GM21723 (cell line): ENCODE measurements around the gene UVRAG.

Experiments used
- ATAC-seq: cut with Tn5 transposase; IDR thresholded peaks from one replicate; pipeline ENCODE4 v1.9.1; 2021; ENCODE audit warnings: mild to moderate bottlenecking, moderate library complexity; ENCODE audit not compliant: unreplicated experiment

Gene UVRAG

DNA sequence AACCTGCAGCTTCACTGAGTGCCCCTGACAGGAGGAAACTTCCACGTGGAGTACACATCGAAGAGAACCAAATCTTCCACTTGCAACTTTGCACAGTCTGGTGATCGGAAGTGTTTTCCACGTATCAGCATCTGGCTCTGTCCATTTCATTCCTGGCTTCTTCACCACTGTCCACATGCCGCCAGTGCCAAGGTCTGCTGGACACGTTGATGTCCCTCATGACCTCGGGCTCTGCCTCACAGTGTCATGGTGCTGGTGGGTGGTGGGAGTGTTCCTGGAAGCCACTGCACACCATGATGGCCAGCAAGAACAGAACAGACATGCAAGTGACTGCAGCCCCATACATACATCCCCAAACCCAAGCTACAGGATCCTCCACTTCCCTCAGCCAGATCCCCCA is 342.9 kb downstream of the UVRAG start:
- no peak for ATAC-seq

DNA sequence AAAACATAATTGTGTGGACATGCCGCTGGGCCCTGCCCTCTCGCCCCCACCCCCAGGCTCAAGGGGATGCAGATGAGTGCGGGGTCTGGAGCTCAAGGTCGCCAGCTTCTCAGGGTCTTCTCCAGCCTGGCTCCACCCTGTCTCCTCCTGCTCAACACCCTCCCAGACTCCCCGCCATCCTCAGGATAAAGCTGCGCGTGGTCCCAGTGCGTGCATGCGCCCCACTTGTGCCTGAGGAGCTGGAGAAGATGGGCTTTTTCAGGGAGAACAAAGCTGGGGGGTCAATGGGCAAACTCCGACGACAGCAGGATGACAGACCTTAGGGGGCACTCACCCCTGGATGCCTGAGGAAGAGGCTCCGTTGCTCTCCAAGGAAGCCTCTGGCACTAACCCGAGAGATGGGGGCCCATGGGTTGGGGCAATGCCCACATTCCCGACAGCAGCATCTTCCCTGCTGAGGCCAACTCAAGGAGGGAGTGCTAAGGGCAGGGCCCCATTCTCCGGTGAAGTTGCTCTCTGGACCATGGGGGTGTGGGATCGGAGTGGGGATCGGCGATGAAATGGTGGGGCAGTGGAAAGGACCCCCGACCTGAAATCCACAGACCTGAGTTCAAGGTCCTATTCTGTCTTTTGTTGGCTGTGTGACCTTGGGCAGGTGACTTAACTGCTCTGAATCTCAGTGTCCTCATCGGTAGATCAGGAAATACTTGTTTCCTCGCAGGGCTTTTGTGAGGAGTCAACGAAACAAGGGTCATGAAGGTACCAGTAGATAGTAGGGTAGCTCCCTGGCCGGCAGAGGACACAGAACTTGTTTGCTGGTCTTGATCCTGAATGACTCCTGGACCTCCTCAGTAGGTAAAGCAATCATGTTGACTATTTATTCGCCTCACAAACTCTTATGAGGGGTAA is 343.6 kb downstream of the UVRAG start:
- ATAC-seq: no peak

DNA sequence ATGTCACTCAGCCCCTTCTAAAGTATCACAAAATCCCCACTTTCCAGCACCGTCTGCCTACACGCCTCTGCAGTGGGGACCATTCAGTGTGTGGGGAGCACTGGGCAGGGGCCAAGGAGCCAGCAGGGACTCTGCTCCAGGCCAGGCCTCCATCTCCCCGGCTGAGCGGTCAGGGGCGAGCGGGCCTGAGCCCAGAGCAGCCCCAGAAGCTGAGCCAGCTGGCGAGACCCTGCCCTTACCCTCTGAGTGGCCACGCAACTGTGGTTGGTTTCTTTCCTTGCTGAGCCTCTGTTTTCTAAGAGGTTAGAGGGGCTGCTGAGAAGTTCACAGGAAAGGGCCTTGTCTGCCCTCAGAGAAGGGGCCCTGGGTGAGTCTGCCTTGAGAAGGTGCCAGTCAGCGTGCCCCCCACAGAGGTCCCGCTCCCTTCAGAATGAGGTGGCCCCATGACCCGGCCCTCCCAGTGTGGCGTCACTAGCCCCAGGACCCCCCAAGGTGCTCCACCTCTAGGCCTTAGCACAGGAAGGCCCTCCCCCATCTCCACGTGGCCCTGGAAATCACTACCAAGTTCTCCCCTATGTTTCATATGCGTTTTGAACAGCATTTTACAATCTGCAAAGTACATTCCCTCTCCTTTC is 344.4 kb downstream of the UVRAG start:
- ATAC-seq: no peak

DNA sequence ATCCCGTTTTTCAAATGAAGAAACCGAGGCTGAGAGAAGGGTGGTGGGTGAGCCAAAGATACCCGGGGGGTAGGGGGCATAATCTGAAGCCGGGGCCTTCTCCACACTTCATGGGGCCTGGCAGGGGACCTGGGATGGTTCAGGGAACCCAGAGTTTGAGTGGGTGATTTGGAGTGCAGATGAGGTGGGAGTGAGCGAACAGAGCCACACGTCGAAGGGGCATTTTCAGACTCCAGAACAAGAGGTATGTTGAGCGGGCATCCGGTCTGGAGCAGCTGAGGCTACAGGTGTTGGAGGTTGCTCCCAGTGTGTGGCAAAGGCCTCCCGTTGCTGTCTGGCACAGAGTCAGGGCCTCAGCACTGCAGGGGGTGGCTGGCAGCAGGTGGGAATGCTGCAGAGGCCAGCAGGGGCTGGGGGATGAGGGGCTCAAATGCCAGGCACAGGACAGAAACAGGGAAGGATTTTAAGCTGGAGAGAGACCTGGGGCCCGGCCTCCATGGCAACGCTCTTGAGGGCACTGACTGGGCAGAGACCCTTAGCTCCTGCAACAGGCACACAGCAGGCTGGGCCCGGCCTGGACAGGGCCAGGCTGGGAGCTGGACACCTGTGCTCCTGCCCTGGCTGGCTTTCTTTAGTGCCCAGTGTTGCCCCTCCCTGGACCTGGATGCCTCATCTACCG is 345.1 kb downstream of the UVRAG start:
- no peak for ATAC-seq

DNA sequence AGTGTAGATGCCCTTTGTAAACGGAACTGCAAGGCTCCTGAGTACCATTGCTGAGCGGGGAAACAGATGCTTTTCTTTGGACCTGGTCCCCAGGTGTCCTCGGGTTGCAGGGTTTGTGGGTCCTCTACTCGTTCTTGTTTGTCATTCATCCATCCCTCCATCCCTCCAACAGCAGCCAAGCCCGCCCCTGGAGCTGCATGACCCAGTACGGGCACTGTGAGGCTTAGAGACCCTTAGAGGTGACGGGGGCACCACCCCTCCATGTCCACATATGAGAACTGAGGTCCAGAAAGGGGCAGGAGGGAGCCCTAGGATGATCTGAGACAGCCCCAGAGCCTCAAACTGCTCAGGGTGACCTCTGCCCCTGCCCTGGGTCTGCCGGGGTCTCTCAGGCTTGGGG is 345.8 kb downstream of the UVRAG start:
- no peak for ATAC-seq

DNA sequence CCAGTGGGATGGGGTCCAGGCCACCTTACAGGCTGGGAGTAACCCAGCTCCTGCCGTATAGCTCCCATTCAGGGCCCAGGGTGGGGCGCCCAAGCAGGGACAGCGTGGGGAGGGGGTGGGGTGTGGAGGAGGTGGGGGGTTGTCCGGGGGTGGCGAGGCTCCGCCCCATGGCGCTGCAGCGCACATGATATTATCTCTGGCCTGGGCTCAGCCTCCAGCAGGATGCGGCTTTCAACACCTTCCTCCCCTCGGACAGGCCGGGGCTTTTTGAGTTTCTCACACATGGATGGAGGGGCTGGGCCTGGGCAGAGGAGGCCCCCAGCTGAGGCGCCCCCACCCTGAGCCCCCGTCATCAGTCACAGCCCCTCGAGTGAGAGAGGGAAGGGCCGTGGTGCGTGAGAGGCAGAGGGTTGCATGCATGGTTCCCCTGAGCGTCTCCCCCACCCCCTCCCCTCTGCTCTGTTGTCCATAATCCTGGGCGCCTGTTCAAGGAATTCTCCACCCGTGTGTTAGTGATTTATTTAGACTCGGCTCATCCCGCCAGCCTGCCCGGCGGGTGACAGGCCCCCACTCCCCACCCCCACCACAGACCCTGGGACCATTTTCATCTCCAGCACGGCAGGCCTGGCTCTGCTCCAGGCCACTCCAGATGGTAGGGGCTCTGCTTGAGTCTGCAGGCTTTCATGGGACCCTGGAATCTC is 346.4 kb downstream of the UVRAG start:
- no peak for ATAC-seq

DNA sequence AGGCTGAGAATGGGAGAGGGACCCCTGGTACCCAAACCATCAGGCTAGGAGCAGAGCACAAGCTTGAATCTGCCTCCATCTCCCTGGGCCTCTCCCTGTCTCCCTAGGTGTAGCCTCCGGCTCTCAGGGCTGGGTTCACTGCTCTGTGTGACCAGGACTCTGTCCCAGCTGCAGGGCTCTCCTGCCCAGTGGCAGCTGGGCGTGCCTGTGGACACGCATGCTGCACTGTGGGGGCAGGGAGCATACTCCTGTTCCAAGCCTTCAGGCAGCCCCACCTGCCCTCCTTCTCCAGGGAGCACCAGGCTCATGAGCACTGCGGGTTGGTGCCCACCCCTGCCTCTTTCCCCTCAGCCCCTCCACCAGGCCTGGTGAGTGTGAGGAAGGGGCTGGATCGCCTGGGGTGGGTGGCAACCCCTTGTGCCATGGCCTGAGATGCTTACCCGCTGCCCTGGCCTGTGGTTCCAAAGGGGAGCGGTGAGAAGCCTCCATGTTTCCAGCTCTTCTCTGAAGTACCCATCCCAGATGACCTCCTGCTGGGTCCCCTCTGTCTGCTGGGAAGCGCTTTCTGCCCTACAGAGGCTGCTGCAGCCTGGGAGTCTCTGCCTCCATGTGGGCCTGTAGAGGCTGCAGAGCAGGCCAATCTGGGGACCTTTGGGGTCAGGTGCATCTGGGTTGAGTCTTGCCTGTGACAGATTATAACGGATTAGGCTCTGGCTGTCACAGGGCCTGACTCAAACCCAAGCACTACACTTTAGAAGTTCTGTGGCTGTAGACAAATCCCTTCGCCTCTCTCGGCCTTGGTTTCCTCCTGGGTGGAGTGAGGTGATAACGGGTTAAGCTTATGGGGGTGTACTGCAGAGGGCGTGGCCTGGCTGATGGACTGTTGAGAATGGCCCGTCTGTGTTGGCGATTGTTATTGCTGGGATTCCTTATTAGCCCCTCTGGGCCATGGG is 347.6 kb downstream of the UVRAG start:
- ATAC-seq: no peak

DNA sequence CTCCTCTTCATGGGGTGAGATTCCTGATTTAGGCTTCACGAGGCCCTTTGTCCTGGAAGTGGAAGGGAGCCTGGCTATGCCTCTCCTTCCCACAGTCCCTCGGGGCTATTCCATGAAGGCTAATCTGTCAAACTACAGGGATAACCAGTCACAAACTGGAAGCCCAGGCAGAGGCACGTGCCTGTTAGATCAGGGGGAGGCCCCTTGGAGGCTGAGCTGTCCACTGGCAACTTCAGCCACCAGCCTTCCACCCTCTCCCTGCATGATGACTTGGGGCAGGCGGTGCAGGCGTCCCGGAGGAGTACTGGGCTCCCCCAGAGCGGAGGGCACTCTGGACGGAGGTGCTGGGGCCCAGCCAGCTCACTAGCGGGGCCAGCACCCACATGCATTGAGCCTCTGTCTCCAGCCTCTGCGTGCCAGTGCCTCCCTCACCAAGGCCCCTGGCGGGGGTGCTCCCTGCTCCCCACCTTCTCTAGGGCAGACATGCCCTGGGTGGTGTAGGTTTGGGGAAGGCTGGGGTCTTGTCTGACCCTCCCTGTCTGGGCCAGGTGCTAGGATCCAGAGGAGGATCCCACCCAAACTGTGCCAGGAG is 348.4 kb downstream of the UVRAG start:
- ATAC-seq: no peak

DNA sequence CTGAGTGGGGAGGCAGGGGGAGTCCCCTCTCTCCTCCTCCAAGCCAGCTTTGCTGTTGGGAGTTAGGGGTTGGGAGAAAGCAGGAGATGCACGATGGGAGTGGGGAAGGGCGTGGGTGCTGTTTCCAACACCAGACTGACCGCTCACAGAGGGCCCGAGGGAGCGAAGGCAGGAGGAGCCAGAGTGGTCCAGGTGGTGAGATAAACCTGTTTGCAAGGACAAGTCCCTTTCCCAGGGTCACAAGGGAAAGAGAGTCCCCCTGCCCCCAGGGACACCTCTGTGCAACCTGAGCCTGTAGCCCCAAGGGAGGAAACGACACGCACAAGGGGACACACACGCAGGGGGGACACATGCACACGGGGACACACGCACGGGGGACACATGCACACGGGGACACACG is 349.1 kb downstream of the UVRAG start:
- no peak for ATAC-seq

DNA sequence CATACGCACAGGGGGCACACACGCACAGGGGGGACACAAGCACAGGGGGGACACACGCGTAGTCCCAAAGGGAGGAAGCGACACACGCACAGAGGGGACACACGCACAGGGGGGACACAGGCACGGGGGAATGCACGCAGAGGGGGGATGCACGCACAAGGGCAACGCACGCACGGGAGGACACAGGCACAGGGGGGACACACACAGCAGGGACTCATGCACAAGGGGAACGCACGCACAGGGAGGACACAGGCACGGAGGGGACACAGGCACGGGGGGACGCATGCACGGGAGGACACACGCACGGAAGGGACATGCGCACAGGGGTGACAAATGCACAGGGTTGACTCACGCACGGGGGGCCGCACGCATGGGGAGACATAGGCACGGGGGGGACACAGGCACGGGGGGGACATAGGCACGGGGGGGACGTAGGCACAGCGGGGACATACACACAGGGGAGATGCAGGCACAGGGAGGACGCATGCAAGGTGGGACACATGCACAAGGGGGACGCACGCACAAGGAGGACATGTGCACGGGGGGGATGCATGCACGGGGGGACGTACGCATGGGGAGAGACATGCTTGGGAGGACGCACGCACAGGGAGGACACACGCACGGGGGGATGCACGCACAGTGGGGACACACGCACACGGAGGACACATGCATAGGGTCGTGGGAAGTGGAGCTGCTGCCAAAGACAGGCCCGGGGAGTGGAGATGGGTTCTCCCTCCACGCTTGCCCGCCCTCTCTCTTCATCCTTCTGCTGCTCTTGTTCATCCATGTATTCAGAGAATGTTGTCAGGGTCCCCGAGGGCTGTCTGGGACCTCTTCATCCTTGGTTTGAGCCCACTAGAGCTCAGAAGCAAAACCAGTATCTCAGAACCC is 350.1 kb downstream of the UVRAG start:
- ATAC-seq: no peak

DNA sequence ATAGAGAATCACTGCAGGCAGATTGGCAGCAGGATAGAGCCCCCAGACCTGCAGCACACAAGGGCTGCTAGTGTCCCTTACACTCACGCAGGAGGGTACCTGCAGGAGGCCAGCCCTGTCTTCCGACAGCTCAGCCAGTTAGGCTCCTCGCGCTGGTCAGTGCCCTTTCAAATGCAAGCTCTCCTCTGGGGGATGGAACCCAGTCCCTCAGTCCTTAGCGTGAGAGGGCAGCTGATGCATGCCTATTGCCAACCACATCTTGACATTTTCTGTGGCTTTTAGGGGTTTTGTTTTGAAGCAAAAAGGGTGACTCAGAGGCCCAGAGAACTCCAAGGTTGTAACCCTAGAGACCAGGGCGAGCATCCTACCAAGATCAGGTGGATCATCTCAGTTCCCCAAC is 351.3 kb downstream of the UVRAG start:
- ATAC-seq: peak; percentile 69

DNA sequence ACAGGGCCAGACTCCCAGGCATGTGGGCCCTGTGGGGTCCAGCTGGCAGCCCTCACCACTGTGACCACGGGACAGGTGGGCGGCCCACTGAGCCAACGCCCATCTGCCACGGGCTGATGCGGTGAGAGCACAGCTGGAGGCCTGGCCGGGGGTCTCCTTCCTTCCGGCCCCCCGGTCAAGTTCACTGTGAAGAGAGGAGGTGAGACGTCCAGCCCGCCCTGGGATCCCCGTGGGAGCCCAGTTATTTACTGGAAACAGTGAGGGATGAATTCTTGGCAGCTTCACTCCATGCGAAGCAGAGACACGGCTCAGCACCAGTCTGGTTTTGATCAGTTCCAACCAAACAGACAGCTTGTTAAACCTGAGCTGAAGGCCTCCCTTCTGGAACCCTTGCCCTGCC is 352.6 kb downstream of the UVRAG start:
- ATAC-seq: no peak

DNA sequence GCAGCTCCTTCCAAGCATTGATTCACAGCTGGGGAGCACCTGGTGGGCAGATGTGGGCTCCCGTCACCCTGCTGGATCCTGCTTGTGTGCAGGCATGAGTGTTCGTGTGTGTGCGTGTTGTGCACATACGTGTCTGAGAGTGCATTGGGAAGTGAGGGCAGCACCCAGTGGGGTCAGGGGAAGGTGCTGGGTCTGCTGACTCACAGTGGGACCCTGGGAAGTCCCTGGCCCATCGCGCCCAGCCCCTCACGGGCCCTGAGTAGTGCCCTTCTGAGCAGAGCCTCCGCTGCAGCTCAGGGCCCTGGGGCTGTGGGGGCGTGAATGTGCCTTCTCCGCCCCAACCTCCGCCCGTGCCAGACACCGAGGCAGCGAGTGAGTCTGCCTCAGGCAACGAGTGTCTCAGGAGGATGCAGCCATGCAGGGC is 354.5 kb downstream of the UVRAG start:
- ATAC-seq: peak; percentile 52

DNA sequence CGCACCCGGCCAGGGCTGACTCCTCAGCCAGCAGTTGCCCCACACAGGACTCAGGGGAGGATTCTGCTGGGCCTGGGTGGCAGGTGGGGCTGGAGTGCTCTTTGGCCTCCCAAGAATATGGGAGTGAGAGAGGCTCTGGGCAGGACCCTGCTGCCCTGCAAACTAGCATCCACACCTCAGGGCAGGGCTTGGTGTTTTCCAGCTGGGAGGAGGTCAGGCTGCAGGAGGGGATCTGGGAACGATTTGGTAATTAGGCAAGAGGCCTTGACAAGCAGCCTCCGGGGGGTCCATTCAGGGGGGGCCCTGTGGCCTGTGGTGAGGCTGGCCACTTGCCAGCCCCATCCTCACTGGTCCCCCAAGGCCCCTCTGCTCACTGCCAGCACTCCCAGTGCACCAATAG is 355.5 kb downstream of the UVRAG start:
- no peak for ATAC-seq

DNA sequence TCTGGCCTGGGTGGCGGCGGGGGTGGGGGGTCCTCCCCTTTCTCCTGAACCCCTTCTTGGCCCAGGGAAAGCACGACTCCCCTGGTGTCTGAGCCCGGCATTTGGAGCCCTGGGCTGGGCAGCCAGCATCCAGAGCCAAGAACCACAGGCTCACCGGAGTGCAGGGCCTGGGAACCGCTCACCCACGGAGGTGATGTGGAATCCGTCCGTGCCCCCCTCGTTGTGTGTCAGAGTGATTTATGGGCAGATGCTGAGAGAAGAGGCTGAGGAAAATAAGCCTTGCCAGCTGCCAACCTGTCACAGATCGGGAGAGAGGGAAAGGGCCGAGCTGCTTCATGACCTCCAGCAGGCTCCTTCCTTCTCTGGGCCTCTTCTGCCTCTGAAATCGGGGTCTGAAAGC is 357.6 kb downstream of the UVRAG start:
- ATAC-seq: no peak

DNA sequence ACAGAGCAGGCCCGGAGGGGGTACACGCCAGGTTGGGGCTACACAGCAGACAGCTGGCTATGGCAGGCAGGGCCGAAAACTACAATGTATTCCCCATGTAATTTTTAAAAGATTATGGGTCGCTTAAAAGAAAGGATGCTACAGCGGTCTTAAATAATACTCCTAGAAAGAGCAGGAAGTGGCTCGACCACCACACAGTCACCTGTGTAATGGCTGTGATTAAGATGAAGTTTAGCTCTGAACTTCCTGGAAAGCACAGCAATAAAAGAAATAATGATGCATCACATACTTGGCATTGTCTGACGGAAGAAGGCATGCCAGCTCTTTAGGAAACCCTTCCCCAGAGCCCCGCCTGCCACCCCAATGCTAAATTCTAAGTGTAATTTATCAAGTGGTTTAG is 358.7 kb downstream of the UVRAG start:
- no peak for ATAC-seq

DNA sequence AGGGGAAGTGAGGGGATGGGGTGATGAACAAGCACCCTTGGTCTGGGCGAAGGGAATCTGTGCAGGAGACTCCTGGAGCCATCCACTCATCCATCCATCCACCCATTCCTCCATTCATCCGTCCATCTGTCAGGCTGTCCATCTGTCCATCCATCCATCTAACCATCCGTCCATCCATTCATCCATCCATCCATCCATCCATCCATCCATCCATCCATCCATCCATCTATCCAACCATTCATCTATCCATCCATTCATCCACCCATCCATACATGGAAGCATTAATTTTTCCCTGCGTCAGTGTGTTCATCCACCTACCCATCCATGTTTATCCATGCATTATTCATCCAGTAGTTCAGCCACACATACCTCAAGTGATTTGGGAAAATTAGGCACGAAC is 359.3 kb downstream of the UVRAG start:
- no peak for ATAC-seq

DNA sequence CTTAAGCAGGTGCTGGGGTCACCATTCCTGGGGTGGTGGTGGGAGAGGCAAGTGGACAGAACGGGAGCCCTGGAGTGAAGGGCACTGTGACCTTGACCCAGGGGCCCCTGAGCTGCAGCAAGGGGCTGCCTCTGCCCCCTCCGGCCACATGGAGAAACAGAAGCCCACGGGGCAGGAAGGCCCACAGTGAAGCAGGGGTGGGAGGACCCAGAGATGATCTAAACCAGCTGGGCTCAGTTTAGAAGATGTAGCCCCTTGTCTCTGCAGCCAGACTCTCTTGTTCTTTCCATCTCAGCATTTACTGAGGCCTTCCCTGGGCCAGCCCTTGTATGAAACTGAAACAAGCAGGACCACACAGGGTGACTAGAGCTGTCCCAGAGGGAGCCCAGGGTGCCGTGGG is 360.8 kb downstream of the UVRAG start:
- no peak for ATAC-seq

DNA sequence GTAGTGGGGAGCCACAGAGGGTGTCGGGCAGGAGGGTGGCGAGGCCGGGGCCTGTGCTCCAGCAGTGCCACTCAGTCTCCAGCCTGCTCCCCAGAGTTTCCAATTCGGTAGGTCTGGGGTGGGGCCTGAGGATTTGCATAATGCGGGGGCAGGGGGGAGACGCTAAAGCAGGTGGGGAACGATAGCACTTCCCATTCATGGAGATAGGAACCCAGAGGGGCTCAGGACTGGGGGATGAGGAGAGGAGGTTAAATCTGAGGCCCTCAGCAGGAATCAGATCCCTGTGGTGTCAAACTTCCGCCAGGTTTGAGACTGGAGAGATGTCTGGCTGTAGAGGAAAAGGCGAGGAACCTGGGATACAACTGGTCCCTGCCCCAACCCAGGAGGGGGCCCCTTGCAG is 361.5 kb downstream of the UVRAG start:
- no peak for ATAC-seq
